NCI-H748 (cell line): Measurements from ENCODE around the gene SLC13A1.

ENCODE experiments used
- DNase-seq: peaks from one replicate; lab custom pipeline; 2025; ENCODE audit not compliant: unreplicated experiment; lab: John Stamatoyannopoulos, UW

The SLC13A1 gene

DNA sequence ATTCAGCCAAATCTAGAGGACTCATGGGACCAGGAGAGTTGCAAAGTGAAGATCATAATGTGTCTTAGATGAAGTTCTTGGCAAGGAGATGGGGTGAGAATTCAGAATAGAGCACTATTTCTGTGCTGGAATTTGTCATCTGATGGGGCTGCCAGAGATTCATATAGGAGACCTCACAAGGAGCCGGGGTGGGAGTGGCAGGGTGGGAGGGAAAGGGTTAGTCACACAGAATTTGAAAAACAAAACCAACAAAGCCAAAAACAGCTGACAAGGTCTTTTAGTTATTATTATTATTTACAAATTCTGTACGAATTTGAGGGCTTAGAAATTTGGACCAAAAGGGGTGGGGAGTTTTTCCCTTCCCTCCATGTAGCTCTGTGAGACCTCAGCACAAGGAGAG is 1.7 kb downstream of the SLC13A1 start:
- DNase-seq: no peak

DNA sequence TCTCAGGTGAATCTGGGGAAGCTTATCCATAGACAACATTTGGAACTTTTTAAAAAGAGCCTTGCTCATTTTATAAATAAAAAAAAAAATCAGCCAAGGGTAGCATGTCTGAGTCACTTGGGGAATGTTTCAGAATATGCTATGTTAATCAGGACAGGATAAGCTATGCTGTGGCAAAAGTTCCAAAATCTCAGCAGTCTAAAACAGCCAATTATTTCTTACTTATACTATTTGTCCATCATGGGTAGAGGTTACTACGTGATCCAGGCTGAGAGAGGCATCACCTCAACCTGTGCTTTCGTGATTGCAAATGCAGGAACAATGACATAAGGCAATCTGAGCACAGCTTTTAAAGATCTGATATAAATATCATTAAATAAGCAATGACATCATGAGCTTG is 6.5 kb downstream of the SLC13A1 start:
- no peak for DNase-seq

DNA sequence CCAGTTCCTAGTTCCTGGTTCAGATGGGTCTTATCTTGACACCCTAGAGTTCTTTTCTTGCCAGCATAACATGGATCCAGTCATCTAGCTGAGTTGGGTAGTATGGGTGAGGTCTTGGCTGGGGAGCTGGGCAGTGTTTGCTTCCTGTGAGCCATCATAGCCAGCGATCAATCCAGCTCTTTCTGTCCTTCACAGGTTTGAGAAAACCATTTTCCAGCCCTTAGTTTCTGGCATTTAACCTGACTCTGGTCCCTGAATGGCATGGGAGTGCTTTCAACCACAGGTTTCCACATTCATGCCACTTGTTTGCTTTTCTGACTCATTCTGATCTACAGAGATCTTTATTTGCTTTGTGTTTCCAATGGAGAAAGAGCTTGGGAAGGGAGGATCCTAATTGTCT is 8.6 kb downstream of the SLC13A1 start:
- DNase-seq: peak; percentile 38

DNA sequence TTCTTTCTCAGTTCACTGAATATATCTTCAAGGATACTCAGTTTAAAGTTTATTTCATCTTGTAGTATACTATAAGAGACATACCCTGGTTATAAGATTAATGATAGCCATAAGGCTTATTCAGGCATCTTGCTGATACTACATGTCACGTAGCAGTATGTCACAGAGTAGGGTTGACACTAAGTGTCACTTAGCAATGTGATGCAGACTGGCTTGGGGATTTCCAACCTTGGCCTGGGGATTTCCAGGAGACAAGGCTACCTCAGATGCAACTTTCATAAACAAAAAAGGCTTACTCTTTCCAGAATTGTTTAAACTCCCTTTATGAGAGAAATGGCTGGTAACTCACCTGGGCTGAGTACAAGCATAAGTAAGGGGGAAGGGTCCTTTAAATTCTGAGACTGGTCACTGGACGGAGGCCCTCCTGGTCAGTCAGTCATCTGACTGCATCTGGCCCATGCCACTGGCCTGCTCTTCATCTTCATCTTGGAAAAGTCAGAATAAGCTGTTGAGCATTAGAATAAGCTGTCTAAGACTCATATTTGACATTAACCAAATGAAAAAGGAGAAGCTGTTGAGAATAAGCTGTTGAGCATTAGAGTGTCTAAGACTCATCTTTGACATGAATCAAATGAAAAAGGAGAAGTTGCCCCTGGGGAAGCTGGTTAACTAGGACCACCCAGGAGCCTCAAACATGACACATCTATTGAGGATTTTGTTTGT is 9.5 kb downstream of the SLC13A1 start:
- DNase-seq: no peak

DNA sequence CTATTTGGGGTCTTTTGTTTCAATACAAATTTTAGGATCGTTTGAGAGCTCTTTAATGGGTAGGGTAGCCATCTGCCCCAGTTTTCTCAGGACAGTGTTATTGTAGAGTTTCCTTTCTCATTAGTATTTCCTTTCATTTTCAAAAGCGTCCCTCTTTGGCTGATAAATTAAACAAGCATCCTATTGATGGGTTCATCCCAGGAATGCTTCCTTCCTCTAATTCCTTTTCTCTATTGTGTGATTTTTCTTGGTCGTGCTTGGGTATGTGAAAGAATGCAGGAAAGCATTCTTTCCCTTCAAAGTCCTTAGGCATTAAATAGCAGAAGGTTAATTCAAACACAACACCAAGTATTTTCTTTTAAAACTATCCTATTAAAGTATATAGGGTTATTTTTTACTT is 14.0 kb downstream of the SLC13A1 start:
- DNase-seq: no peak

DNA sequence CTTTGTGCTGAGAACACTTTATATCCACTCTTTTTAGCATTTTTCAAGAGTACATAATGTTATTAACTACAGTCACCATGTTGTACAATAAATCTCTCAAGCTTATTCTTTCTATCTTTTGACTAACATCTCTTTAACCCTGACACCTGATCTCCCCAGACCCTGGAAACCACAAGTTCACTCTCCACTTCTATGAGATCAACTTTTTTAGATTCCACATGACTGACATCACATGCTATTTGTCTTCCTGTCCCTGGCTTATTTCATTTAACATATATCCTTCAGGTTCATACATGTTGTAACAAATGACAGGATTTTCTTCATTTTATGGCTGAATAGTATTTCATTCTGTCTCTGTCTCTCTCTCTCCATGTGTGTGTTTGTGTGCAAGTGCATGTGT is 15.5 kb downstream of the SLC13A1 start:
- DNase-seq: no peak

DNA sequence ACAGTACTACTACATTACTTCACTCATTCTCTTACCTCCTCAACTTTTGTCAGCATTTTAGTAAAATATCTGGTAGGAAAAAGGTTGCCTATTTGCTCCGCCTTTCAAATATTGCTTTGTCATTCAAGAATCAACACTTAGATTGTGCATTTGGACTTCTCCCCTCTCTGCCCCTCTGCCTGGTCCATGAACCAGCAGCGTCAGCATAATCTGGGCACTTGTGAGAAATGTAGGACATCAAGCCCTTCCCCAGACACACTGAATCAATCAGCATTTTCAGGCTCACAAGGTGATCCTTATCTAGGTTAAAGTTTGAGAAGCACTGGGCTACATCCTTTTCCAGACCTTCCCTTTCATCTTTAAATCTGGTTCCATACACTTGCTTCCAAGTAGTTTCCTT is 16.3 kb downstream of the SLC13A1 start:
- no peak for DNase-seq

DNA sequence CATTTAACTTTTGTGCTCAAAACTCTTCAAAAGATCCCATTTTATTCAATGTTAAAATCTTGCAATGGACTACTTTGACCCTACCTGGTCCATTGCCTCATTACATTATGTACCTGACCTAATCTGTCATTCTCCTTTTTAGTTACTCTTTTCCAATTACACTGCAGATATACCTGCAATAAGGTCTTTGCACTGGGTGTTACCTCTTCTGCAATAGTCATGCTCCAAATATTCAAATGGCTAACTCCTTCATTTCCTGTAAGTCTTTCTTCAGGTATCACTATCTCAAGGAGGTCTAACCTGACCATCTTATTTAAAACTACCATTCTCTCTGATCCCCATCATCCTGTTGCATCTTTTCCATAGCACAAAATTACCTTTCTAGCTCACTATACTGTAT is 22.3 kb downstream of the SLC13A1 start:
- no peak for DNase-seq

DNA sequence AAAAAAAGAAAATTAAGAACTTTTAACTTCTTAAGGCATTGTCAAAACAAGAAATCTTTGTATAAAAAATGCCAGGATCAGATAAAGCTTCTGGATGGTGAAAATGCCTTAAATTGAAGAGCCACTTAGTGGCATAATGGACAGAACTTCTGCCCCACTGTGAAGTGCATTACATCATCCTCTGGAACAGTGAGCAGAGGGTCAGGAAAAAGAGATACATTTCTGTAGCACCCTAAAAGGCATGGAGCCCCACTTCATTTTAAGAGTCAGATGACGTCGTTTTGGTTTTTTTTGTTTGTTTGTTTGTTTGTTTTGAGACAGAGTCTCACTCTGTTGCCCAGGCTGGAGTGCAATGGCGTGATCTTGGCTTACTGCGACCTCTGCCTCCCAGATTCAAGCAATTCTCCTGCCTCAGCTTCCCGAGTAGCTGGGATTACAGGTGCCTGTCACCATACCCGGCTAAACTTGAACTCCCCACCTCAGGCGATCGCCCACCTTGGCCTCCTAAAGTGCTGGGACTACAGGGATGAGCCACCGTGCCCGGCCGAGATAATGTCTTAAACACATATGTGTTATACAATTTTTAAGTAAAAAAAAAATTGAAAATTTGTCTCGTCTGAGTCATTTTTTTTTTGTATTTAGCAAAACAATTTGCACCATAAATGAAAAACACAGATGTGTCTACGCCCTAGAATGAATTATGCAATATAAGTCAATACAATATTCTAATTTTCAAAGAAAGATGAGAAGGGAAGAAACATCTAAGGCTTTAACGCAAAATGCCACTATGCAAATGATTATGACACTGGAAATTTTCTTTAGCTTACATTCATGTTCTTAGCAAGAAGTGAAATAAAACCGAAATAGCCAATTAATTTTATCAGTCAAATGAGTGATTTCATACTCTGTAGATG is 29.2 kb downstream of the SLC13A1 start:
- no peak for DNase-seq

DNA sequence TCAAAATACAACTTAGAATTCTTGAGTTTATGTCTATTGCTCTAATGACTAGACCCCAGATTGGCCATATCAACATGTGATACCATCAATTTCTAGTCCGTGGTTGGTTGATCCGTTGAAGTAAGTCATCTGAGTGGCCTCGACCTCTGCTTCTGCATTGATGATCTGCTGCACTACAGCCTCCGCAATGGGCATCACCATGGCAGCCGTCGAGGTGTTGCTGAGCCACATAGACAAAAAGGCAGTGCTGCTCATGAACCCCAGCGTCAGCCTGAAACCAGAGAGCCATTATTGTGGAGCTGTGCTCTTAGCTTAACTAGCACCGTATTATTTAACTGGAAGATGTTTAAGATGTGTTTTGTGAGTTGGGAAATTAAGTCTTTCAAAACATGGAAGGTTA is 30.7 kb downstream of the SLC13A1 start:
- DNase-seq: no peak

DNA sequence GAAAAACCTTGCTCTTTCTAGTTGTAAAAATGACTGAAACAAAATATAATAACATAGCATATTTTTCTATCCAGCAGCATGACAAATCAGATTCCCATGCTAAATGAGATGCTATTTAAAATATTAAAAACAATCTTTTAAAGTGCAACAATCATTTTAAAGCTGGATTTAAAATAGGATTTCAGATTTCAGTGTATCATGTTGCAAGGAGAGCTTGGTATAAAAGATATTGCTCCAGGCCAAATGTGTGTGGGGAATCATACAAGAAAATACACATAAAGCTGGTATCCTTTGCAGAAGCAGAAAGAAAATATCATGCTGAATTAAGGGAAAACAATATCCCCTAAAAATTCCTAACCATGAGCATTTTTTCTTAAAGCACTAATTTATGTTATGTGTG is 42.2 kb downstream of the SLC13A1 start:
- DNase-seq: no peak

DNA sequence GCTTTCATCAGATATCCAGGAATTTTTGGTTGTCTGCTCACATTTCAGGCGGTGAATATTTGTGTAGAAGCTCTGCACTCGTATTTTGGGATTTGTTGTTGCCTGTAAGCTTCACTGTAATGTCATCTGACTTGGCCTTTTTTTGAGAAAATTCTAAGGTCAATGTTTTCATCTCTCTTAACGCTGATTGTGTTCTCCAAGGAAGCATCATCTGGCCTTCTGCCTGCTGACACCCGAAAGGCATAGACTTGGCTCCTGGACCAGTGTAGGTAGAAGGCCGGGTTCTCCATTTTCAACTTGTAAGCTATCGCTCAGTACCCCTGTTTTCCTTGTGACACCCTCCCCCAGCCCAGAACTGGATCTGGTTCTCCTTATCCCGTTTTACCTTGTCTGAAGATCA is 44.2 kb downstream of the SLC13A1 start:
- DNase-seq: no peak

DNA sequence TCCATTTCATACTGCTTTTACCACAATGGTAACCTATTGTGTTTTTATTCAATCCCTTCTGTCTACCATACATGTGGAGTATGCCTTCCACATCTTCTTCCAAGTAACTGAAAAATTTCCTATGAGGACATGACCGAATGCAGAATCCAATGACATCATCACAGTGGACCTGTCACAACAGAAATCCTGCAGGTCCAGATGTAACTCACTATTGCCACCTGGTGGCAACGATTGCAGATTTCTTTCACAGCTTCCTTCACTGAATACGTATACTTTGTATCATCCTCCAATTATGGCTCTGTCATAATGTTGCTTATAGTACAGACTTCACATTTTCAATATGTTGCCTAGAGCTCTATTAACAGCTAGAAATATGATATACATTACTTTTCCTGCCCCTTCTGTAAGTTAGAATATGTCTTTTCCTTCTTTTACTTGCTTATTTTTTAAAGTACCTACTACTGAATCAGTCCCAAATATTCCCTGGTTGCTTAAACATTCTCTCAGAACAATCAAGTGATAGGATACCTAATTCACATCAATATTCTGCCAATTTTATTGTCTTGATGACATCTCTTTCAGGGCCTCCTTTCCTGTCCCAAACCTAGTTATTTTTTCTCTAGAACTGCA is 45.4 kb downstream of the SLC13A1 start:
- peak; percentile 86 for DNase-seq

DNA sequence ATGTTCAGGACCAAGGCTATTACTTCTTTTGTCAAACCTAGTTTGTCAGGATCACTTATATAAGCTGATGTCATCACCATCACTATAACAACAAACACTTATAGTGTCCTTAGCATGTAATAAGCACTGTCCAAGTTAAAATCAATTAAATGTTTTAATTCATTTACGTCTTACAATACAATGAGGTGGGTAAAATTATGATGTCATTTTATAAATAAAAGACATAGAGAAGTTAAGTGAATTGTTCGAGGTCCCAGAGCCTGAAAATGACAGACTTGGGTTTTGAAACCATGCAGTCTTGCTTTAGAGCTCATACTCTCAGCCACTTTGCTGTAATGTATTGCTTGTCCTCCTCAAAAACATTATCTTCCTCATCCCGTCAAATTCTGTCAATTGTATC is 48.3 kb downstream of the SLC13A1 start:
- no peak for DNase-seq

DNA sequence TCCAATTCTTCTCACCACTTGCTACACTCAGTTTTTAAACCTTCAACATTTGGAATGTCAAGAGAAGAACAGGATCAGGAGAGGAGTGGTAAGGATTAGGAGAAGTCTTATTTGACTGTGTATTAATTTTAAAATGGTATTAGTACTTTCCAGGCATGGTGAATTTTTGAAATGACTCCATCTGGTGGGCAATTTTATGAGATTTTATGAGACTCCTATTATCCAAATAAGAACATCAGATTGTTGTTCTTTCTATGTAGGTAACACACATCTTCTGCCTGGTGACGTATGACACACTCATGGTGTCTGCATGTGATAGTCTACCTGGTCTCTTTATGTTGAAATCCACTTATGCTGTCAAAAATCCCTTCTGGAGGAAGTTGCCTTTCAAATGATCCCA is 51.0 kb downstream of the SLC13A1 start:
- no peak for DNase-seq

DNA sequence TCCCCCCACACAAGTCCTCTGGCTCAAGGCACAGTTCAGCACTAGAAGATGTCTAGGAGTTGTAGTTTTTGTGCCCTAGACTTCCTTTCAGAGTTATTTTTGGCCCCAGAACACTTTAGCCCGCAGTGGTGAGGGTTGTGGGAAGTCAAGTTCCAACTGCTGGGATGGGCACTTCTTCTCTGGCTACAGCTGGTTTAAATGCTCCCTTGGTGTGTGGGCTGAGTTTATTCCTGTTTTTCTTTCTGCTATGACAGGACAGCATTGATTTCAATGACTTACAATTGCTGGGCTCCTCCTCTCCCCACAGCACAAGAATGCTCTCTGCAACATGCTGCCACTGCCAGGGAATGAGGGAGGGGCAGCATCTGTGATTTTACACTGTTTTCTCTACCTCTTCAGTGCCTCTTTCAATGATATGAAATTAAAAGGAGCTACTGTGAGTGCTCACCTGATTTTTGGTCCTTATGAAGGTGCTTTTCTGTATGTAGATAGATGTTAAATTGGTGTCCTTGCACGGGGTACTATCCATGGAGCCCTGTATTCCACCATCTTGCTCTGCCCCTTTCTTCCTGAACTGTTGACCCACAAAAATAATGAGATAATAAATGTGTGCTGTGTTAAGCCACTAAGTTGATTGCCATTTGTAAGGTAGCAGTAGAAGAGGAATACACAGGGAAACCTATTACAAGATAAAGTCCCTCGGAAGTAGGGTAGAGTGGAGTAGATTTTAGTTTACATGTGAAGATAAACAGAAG is 56.3 kb downstream of the SLC13A1 start:
- no peak for DNase-seq

DNA sequence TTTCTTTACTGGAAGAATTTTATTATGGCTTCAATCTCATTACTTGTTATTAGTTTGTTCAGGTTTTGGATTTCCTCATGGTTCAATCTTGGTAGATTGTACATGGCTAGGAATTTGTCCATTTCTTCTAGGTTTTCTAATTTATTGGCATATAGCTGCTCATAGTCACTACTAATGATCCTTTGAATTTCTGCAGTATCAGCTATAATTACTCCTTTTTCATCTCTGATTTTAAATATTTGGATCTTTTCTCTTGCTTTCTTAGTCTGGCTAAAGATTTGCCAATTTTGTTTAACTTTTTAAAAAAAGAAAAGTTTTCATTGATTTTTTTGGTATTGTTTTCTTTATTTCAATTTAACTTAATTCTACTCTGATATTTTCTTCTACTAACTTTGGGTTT is 59.2 kb downstream of the SLC13A1 start:
- no peak for DNase-seq

DNA sequence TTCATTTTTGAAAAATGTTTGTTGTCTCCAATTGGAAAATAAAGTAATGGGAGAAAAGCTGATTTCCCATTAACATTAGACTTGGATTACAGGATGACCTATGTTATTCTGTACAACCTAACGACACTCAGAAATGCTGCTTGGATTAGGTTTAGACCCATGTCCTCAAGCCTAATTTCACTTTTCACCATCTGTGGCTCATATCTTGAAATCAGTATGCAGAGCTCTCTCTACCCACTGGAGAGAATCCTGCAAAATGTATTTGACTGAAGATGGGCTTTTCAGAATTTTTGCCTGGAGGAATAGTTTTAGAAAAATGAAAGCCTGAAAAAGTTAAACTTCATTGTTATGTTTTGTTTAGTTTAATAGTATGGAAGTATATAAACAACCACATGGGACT is 63.8 kb downstream of the SLC13A1 start:
- no peak for DNase-seq

DNA sequence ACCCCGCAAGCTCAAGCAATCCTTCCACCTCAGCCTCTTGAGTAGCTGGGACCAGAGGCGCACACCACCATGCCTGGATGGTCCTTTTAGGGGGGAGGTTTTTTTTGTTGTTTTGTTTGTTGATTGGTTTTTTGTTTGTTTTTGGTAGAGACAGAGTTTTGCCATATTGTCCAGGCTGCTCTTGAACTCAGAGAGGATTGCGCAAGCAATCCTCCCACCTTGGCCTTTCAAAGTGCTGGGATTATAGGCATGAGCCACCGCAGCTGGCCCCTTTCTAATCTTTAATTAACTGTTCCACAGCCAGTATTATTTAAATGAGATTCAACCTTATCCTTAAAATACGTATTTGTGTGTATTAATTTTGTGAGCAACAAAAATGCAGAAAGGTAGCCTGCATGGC is 65.8 kb downstream of the SLC13A1 start:
- DNase-seq: no peak

DNA sequence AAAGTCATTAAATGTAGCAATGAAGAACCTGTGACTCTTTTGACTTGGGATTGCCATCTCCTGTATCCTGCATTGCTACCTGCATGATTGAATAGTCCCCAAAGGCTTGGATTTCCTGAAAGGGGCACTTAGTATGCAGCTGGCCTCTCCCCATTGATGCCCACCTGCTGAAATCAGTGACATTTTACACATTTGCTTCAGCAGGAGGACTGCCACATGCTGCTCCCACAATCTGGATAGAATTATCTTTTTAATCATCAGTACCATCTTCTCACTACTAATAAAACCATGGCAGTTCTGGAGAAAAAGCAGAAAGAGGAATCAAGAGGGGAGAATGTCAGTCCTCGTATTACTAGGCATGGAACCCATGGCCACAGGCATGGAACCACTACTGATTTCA is 67.8 kb downstream of the SLC13A1 start:
- peak; percentile 45 for DNase-seq

DNA sequence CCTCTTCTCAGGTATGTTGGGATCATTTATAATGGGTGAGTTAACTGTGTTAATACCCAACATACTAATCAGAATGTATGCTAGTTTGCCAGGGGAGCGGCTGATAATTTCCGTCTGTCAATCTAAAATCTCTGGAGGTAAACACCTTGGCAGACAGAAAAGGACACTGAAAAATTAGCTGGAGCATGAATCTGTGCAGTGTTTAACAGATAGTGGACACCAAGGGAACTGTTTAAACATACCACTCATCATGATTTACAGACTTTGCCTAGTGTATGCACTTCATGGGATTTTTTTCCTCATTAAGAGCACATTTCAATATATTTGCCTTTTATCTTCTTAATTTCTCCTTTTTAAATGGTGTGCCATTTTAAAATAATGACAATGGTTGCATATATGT is 68.2 kb downstream of the SLC13A1 start:
- DNase-seq: peak; percentile 59
